Stimulated activated CD4-positive, alpha-beta T cell treated with anti-CD3 and anti-CD28 coated beads, Interleukin-2, amount 100 ng/mL, for 48 hours (primary cell): ENCODE data around the gene TNFSF10.

ENCODE experiments used
- DNase-seq, 2 donors: peaks; one replicate each; pipeline ENCODE4 v3.0.0-alpha.2; 2020

The TNFSF10 gene

GRCh38 chr3:172516318-172517214 is 6.7 kb downstream of the TNFSF10 start:
- peak in 1 of 2 donors; percentile 26 for DNase-seq

GRCh38 chr3:172515130-172515918 is 7.9 kb downstream of the TNFSF10 start:
- DNase-seq: no peak

DNA sequence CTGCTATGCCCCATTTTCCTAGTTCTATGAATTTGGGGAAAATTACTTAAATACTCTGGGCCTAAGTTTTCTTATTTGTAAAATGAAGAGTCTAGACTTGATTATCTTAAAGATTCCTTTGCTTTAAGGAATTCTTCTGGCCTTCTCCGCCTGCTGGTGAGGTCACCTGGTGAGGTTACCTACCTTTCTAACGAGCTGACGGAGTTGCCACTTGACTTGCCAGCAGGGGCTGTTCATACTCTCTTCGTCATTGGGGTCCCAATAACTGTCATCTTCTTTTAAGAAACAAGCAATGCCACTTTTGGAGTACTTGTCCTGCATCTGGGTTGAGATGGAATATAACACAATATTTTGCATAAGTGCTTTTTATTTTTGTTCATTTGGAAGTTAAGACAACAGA is 8.6 kb downstream of the TNFSF10 start:
- no peak for DNase-seq

DNA sequence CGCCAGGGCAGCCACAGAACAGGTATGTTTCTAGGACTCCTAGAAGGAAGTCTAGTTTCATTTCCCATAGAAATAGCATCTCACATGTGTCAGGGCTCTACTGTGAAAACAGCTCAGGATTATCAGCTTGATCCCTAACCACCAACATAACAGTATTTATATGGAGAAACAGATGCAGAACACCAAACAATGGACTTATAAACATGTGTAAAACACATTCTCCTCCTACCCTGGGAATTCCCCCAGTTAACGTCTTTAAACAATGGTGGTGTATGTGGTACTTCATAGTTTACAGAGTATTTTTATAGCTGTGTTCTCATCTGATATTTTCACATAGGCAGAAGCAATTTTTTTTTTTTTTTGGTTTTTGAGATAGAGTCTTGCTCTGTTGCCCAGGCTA is 9.7 kb downstream of the TNFSF10 start:
- no peak for DNase-seq

- DNase-seq: peak; percentile 59 to 61
These were observed 11.2 kb downstream of the TNFSF10 start for GRCh38 chr3:172511783-172512762.

GRCh38 chr3:172506094-172506493 is 17.1 kb downstream of the TNFSF10 start:
- DNase-seq: no peak

GRCh38 chr3:172501540-172501939 is 21.7 kb downstream of the TNFSF10 start:
- no peak for DNase-seq

GRCh38 chr3:172490198-172490669 is 33.0 kb downstream of the TNFSF10 start:
- peak; percentile 73 to 83 for DNase-seq

- DNase-seq: no peak
These were observed 45.1 kb downstream of the TNFSF10 start for GRCh38 chr3:172478116-172478515.

GRCh38 chr3:172476347-172476746 is 46.9 kb downstream of the TNFSF10 start:
- no peak for DNase-seq

DNA sequence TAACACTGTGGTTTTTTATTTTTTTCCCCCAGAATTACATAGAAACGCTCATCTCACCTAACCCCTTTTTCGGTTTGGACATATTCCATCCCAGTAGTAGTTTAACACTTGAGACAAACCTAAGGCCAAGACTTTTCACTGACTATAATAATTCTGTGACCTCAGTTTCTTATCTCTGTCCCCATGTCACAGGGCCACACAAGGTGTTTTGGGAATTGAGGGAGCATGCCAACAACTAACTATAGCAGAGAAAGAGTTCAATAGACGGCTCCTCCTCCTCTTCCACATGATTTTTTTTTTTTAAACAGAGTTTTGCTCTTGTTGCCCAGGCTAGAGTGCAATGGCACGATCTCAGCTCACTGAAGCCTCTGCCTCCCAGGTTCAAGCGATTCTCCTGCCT is 47.5 kb downstream of the TNFSF10 start:
- DNase-seq: no peak

- no peak for DNase-seq
These were observed 51.3 kb downstream of the TNFSF10 start for GRCh38 chr3:172471903-172472302.

DNA sequence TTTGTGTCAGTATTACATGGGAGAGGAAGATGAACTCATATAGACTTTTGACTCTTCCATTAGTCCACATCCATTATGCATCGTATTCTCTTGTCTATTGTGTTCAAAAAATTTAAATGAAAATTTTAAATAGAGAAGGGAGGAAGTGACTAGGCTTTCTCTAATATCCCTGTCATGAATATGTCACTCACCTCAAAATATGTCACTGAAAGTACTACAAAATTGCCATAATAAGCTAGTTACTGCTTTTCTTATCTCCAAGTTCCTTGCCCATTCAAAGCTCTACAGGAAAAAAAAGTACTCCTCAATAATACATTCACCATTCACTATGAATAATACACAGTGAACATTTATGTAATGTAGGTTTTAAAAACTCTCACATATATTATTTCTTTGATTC is 52.6 kb downstream of the TNFSF10 start:
- DNase-seq: no peak

GRCh38 chr3:172467170-172467824 is 55.9 kb downstream of the TNFSF10 start:
- DNase-seq: no peak

DNA sequence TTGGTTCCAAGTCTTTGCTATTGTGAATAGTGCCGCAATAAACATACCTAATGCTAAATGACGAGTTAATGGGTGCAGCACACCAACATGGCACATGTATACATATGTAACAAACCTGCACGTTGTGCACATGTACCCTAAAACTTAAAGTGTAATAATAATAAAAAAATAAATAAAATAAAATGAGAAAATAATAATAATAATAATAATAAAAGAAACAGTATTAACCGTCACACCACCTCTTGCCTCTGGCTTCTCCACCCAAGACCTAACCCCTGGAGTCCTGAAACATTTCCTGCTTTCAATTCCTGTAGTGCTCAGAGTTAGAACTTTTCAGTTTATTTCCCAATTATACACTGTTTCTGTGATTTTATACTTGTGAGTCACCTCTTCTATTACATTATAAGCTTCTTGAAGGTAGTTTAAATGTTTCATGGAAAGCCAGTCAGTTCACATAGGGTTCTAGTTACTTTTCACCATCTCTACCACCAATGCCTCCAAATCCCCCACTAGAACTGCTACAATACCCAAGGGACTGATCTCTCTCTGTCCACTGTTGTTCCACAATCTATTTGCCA is 56.6 kb downstream of the TNFSF10 start:
- DNase-seq: no peak

- no peak for DNase-seq
These were observed 57.9 kb downstream of the TNFSF10 start for GRCh38 chr3:172465281-172465680.

GRCh38 chr3:172464306-172464705 is 58.9 kb downstream of the TNFSF10 start:
- DNase-seq: no peak

DNA sequence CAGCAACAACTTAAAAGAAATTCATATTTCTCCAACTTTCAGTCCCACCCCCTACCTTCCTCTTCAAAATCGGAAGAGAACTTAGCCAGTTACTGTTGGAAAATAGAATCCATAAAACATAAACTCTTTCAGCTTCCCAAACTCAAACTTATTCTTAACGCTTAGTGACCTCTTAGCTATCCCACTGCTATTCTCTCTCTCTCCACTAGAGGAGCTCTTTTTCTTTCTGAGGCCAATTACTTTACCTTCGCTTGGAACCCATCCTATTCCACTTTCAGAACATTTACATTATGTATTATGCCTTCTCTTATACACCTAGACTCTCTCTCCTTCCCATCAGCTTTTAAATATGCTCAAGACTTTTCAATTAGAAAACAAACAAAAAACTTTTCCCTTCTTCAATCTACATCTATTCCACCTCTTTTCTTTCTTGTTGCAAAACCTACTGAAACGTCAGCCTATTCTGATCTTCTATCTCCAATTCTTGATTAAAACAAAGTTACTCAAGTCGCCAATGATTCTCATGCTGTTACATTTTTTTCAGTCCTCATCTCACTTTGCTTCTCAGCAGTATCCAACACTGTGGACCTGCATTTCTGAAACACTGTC is 61.6 kb downstream of the TNFSF10 start:
- no peak for DNase-seq

DNA sequence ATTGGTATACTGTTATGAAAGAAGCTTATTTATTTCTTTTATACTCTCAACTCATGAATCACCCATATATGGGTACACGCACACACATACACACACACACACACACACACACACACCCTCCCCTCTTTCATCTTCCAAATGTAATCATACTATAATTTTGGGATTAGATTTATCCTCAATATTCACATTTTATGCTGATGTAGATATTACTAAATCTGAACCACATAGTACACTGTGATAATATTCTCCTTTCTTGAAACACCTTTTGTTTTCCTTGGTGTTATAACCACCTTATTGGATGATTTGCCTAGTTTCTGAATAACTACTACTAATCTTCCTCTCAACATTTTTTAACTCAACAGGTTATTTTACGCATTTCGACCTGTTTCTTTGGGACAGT is 66.8 kb downstream of the TNFSF10 start:
- no peak for DNase-seq
